Endothelial cell of umbilical vein (primary cell): Measurements from ENCODE around the gene PNMA8A. TPM values are rescaled to one million over a fixed set of nuclear protein-coding genes. Genes with fewer than 3 reads are reported as not detected.

Experiments
- BruUV-seq: library from RNA; stranded (reverse); fragments of 400-500 nt; replicated peaks from 2 replicates; lab custom pipeline; 2021; lab: Mats Ljungman, UMichigan
- CTCF ChIA-PET: fragments of 300-600, 350-600 bp; sonication (Branson Sonifier 250); formaldehyde crosslinking; loops from one replicate; lab custom pipeline; 2021; ENCODE audit warnings: antibody characterized with exemption, inconsistent platforms; lab: Charles Lee
- POLR2A ChIA-PET: fragments of 300-600, 350-600 bp; sonication (Branson Sonifier 250); formaldehyde crosslinking; loops from one replicate; lab custom pipeline; 2021; ENCODE audit warnings: antibody characterized with exemption, inconsistent platforms; lab: Charles Lee
- DNase-seq: peaks from one replicate; pipeline ENCODE4 v3.0.0-alpha.2; 2011; ENCODE audit warnings: low read depth, low spot score
- FAIRE-seq: peaks from 2 replicates; lab custom pipeline; 2011; peaks lifted over from hg19 to GRCh38; lab: Jason Lieb, UNC
- H2AFZ ChIP-seq: 2 replicates; pipeline ENCODE4 v1.6.0; 2012; ENCODE audit warnings: low read depth, low read length, control low read depth, inconsistent platforms
- H3K27ac ChIP-seq: 2 replicates; pipeline ENCODE4 v1.5.1; 2011; ENCODE audit warnings: low read depth, mild to moderate bottlenecking, control low read depth, low read length, moderate library complexity; ENCODE audit not compliant: insufficient read depth
- H3K27me3 ChIP-seq, 2 experiments: 2 replicates each; pipeline versions ENCODE4 v1.6.0 to v1.6.1; 2011; ENCODE audit warnings: low read length in 2 of 2, mixed read lengths in 1 of 2; ENCODE audit not compliant: control insufficient read depth in 2 of 2, insufficient read depth in 2 of 2
- H3K36me3 ChIP-seq, 2 experiments: 2 replicates in 1 of 2; 3 replicates in 1 of 2; pipeline ENCODE4 v1.5.1; 2011; ENCODE audit warnings: low read length in 2 of 2, mild to moderate bottlenecking in 1 of 2, moderate library complexity in 1 of 2; ENCODE audit not compliant: control insufficient read depth in 2 of 2, insufficient read depth in 2 of 2; ENCODE audit errors: extremely low read depth in 1 of 2
- H3K4me1 ChIP-seq: 3 replicates; pipeline ENCODE4 v1.5.1; 2011; ENCODE audit warnings: mild to moderate bottlenecking, low read length; ENCODE audit not compliant: control insufficient read depth, insufficient read depth; ENCODE audit errors: extremely low read depth
- H3K4me2 ChIP-seq: 2 replicates; pipeline ENCODE4 v1.6.1; 2011; ENCODE audit warnings: low read length, control low read depth, mixed read lengths; ENCODE audit not compliant: insufficient read depth
- H3K4me3 ChIP-seq, 3 experiments: fragments of 200-600 bp in 1 of 3; sonication (generic), shearing (Covaris generic) in 1 of 3; replicated peaks in 1 of 3; 2 replicates each; pipeline ENCODE4 v1.5.1; 2011 to 2016; ENCODE audit warnings: control low read depth in 3 of 3, low read length in 3 of 3, mild to moderate bottlenecking in 2 of 3, inconsistent platforms in 1 of 3, low read depth in 1 of 3, moderate library complexity in 1 of 3; ENCODE audit not compliant: insufficient read depth in 1 of 3
- H3K79me2 ChIP-seq: 2 replicates; pipeline ENCODE4 v1.6.0; 2012; ENCODE audit warnings: low read length, inconsistent platforms; ENCODE audit not compliant: control insufficient read depth, insufficient read depth
- H3K9ac ChIP-seq: replicated peaks from 2 replicates; pipeline ENCODE3; 2011; ENCODE audit warnings: low read length, control low read depth; ENCODE audit not compliant: insufficient read depth; ENCODE audit errors: extremely low read depth
- H3K9me1 ChIP-seq: replicated peaks from 3 replicates; pipeline ENCODE4 v1.6.0; 2011; ENCODE audit warnings: mild to moderate bottlenecking, low read length; ENCODE audit not compliant: control insufficient read depth, insufficient read depth; ENCODE audit errors: extremely low read depth
- H3K9me3 ChIP-seq: replicated peaks from 2 replicates; pipeline ENCODE4 v1.5.1; 2012; ENCODE audit warnings: low read length, inconsistent platforms; ENCODE audit not compliant: control insufficient read depth, insufficient read depth
- H4K20me1 ChIP-seq: replicated peaks from 2 replicates; pipeline ENCODE3; 2011; ENCODE audit warnings: mild to moderate bottlenecking, low read length; ENCODE audit not compliant: control insufficient read depth, insufficient read depth; ENCODE audit errors: extremely low read depth
- CTCF ChIP-seq, 2 donors: IDR thresholded peaks; 1 replicate in 1 of 2; 2 replicates in 1 of 2; pipeline ENCODE4 v1.5.1; 2011; ENCODE audit warnings: low read length in 2 of 2, mild to moderate bottlenecking in 2 of 2, moderate library complexity in 2 of 2, control low read depth in 1 of 2, inconsistent platforms in 1 of 2, low read depth in 1 of 2; ENCODE audit not compliant: insufficient read depth in 1 of 2; ENCODE audit errors: extremely low read depth in 1 of 2
- EZH2 ChIP-seq: IDR thresholded peaks from 2 replicates; pipeline ENCODE4 v1.6.1; 2012; ENCODE audit warnings: borderline replicate concordance, low read depth, mild to moderate bottlenecking, moderate library complexity, low read length, inconsistent platforms; ENCODE audit not compliant: severe bottlenecking
- FOS ChIP-seq: IDR thresholded peaks from 2 replicates; pipeline ENCODE4 v1.6.1; 2011; ENCODE audit warnings: mild to moderate bottlenecking, low read length, moderate library complexity, borderline replicate concordance; ENCODE audit not compliant: insufficient read depth
- GATA2 ChIP-seq: IDR thresholded peaks from 2 replicates; pipeline ENCODE4 v1.7.0; 2011; ENCODE audit warnings: low read depth, mild to moderate bottlenecking, moderate library complexity, mixed read lengths, low read length; ENCODE audit not compliant: insufficient read length, insufficient read depth
- JUN ChIP-seq: IDR thresholded peaks from 2 replicates; pipeline ENCODE4 v1.6.1; 2011; ENCODE audit warnings: borderline replicate concordance, low read depth; ENCODE audit not compliant: insufficient read length, insufficient read depth
- MYC ChIP-seq: IDR thresholded peaks from one replicate; pipeline ENCODE4 v1.6.1; 2011; ENCODE audit warnings: mild to moderate bottlenecking, low read depth, low read length
- POLR2A ChIP-seq: IDR thresholded peaks from 2 replicates; pipeline ENCODE4 v1.6.1; 2012; ENCODE audit warnings: low read depth, mild to moderate bottlenecking, control low read depth, low read length
- POLR2AphosphoS5 ChIP-seq: IDR thresholded peaks from 2 replicates; pipeline ENCODE4 v1.6.1; 2012; ENCODE audit warnings: low read depth, mild to moderate bottlenecking, control low read depth, low read length, moderate library complexity; ENCODE audit not compliant: insufficient read depth
- dilution Hi-C: fragments of 300-500 bp; cut with MboI; formaldehyde crosslinking; loops from one replicate; pipeline ENCODE4 v1.15.0; 2019; ENCODE audit warnings: low sequenced_read_pairs; ENCODE audit not compliant: extremely low pct_ligation_motif_present
- intact Hi-C: fragments of 100-400 bp; cut with micrococcal nuclease; formaldehyde crosslinking; loops from one replicate; pipeline ENCODE4 v1.10.0; 2022
- polyA plus RNA-seq, 4 experiments: library from polyadenylated mRNA; depleted of rRNA in 3 of 4; stranded (reverse) in 3 of 4; unstranded in 1 of 4; fragments of >200 nt; gene quantifications; 2 replicates each; pipeline versions ENCODE4 v1.2.1 to v1.2.3, GENCODE V29; 2011 to 2012; ENCODE audit warnings: missing spikeins in 1 of 4
- total RNA-seq: library from RNA; stranded (reverse); gene quantifications from 2 replicates; pipeline ENCODE4 v1.2.3, GENCODE V29; 2021
- TF ChIP-seq, protein P1 (sequence below): IDR thresholded peaks from 2 replicates; pipeline ENCODE4 v1.6.1; 2011; ENCODE audit not compliant: insufficient read depth, insufficient read length

The PNMA8A gene
- total and polyA plus RNA-seq, 2 donors (not counting 3 experiments of a cell fraction or from before 2014, with no cell fraction given): 0.25 to 0.27 TPM

DNA sequence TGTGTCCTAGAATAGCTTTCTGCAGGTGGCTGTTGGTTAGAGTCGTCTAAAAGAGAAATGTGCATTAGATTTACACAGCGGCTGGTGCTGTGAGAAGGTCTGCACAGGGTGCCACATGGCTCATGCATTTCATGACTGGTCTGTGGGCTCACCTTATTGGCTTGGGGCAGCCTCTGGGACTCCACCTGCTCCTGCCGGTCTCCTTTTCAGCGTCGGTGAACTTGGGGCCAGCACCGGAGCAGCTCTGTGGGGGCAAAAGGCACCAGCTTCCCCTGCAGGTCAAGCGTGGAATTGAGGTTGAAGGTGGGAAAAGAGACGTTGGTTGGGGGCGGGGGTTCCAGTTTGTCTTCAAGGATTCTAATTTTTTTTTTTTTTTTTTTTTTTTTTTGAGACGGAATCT, 39.5 kb downstream of the PNMA8A start:
- no peak overlapping the region for H3K4me3 ChIP-seq
- peaks cover 2% of the 10 kb centered on the region for H3K4me1 ChIP-seq
- ChIA-PET POLR2A (interaction anchor here (0.6 kb wide), 1 partner anchor 136 kb away, joined by 3 read pairs; no protein-coding TSS in a partner anchor), CTCF (interaction anchor here (1.0 to 1.1 kb wide), 2 partner anchors 15 to 41 kb away, joined by 3 to 4 read pairs; no protein-coding TSS in a partner anchor)
- intact Hi-C loops: no loop called here
- H4K20me1 ChIP-seq: no peaks in the 10 kb centered on the region
- no peak overlapping the region for H3K4me2 ChIP-seq
- no peak for TF ChIP-seq POLR2AphosphoS5
- no peak for TF ChIP-seq JUN
- TF ChIP-seq, protein P1, sequence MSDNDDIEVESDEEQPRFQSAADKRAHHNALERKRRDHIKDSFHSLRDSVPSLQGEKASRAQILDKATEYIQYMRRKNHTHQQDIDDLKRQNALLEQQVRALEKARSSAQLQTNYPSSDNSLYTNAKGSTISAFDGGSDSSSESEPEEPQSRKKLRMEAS: no peak
- no peak for TF ChIP-seq GATA2
- no peak for TF ChIP-seq POLR2A
- no peak for TF ChIP-seq FOS
- TF ChIP-seq CTCF (IDR thresholded peaks at IDR 0.05; ENCODE audit: extremely low read depth in 1 of 2, insufficient read depth in 1 of 2, low read depth in 1 of 2, low read length in 2 of 2): no peak
- no peak for TF ChIP-seq EZH2
- no peak for TF ChIP-seq MYC
- H3K9ac ChIP-seq: no peak overlapping the region
- H3K27ac ChIP-seq: no peak overlapping the region
- H3K36me3 ChIP-seq: no peaks in the 10 kb centered on the region
- no peak for FAIRE-seq
- DNase-seq: no peak
- H3K27me3 ChIP-seq: peaks cover 8 to 15% of the 10 kb centered on the region in 2 experiments
- H3K9me3 ChIP-seq: no peaks in the 10 kb centered on the region
- dilution Hi-C loops: no loop called here
- no peak overlapping the region for H2AFZ ChIP-seq
- H3K9me1 ChIP-seq: no peaks in the 10 kb centered on the region
- no TSS peak for BruUV-seq
- no peaks in the 10 kb centered on the region for H3K79me2 ChIP-seq
